MM.1S (cell line): Measurements from ENCODE around the gene FTL.

Experiments used
- DNase-seq: peaks from one replicate; pipeline ENCODE4 v3.0.0-alpha.2; 2015
- H2AFZ ChIP-seq: fragments of 300-600 bp; sonication (generic); 2 replicates; pipeline ENCODE4 v1.6.0; 2016; ENCODE audit warnings: antibody characterized with exemption, low read length
- H3F3A ChIP-seq: fragments of 300-600 bp; sonication (generic); 2 replicates; pipeline ENCODE4 v1.6.1; 2016; ENCODE audit warnings: mild to moderate bottlenecking, antibody characterized with exemption, low read length, moderate library complexity, mixed read lengths; ENCODE audit not compliant: insufficient read depth
- H3K27ac ChIP-seq: fragments of 300-600 bp; sonication (generic); 2 replicates; pipeline ENCODE4 v1.5.1; 2016; ENCODE audit warnings: mild to moderate bottlenecking, low read length
- H3K27me3 ChIP-seq: fragments of 300-600 bp; sonication (generic); replicated peaks from 2 replicates; pipeline ENCODE4 v1.6.0; 2016; ENCODE audit warnings: low read length; ENCODE audit not compliant: insufficient read depth
- H3K36me3 ChIP-seq: fragments of 300-600 bp; sonication (generic); replicated peaks from 2 replicates; pipeline ENCODE4 v1.6.1; 2016; ENCODE audit warnings: mild to moderate bottlenecking, low read length, mixed read lengths; ENCODE audit not compliant: insufficient read depth
- H3K4me1 ChIP-seq: fragments of 300-600 bp; sonication (generic); 2 replicates; pipeline ENCODE4 v1.6.1; 2016; ENCODE audit warnings: low read length, mixed read lengths
- H3K4me2 ChIP-seq: fragments of 300-600 bp; sonication (generic); 2 replicates; pipeline ENCODE4 v1.6.0; 2016; ENCODE audit warnings: low read depth, low read length
- H3K4me3 ChIP-seq: fragments of 300-600 bp; sonication (generic); 2 replicates; pipeline ENCODE4 v1.5.1; 2016; ENCODE audit warnings: low read length, mixed read lengths
- H3K79me2 ChIP-seq: fragments of 300-600 bp; sonication (generic); 2 replicates; pipeline ENCODE4 v1.6.1; 2016; ENCODE audit warnings: mixed run types, low read length, mixed read lengths
- H3K9ac ChIP-seq: fragments of 300-600 bp; sonication (generic); 2 replicates; pipeline ENCODE4 v1.6.1; 2016; ENCODE audit warnings: low read length, mixed read lengths
- H3K9me2 ChIP-seq: fragments of 300-600 bp; sonication (generic); replicated peaks from 2 replicates; pipeline ENCODE4 v1.6.1; 2016; ENCODE audit warnings: mild to moderate bottlenecking, low read length, mixed read lengths; ENCODE audit not compliant: insufficient read depth
- H3K9me3 ChIP-seq: fragments of 300-600 bp; sonication (generic); replicated peaks from 2 replicates; pipeline ENCODE4 v1.6.1; 2016; ENCODE audit warnings: mild to moderate bottlenecking, low read length, mixed read lengths; ENCODE audit not compliant: insufficient read depth
- H4K20me1 ChIP-seq: fragments of 300-600 bp; sonication (generic); 2 replicates; pipeline ENCODE4 v1.6.1; 2016; ENCODE audit warnings: mild to moderate bottlenecking, low read length, moderate library complexity, mixed read lengths; ENCODE audit not compliant: insufficient read depth
- CTCF ChIP-seq: fragments of 300-600 bp; sonication (generic); IDR thresholded peaks from 2 replicates; pipeline ENCODE4 v1.5.1; 2016; ENCODE audit warnings: antibody characterized with exemption, low read length, mixed read lengths
- EZH2 ChIP-seq: fragments of 300-600 bp; sonication (generic); optimal IDR thresholded peaks from 2 replicates; pipeline ENCODE3; 2017; ENCODE audit warnings: low read depth, mild to moderate bottlenecking, antibody characterized with exemption, low read length, mixed read lengths
- EZH2phosphoT487 ChIP-seq: fragments of 300-600 bp; sonication (generic); IDR thresholded peaks from 2 replicates; pipeline ENCODE4 v1.6.1; 2018; ENCODE audit warnings: antibody characterized with exemption, low read length

FTL gene

GRCh38 chr19:48935864-48936263 lies 29.2 kb upstream of the FTL start:
- no peak overlapping the region for H3K27ac ChIP-seq
- H3K9ac ChIP-seq: no peak overlapping the region
- H3K4me3 ChIP-seq: no peak overlapping the region
- DNase-seq: no peak
- H3K4me1 ChIP-seq: 0 out of 2 replicates have a peak, but pooled peaks cover 4% of the 10 kb centered on the region
- no peaks in the 10 kb centered on the region for H3K27me3 ChIP-seq
- H3K79me2 ChIP-seq: no peaks in the 10 kb centered on the region
- no peak overlapping the region for H3K4me2 ChIP-seq
- no peaks in the 10 kb centered on the region for H4K20me1 ChIP-seq
- no peaks in the 10 kb centered on the region for H3F3A ChIP-seq
- TF ChIP-seq CTCF (no peak), EZH2phosphoT487 (no peak), EZH2 (no peak)
- no peak overlapping the region for H2AFZ ChIP-seq
- H3K9me3 ChIP-seq: no peaks in the 10 kb centered on the region
- H3K9me2 ChIP-seq: no peaks in the 10 kb centered on the region
- no peaks in the 10 kb centered on the region for H3K36me3 ChIP-seq

GRCh38 chr19:48938256-48938655 lies 26.9 kb upstream of the FTL start:
- H3K4me2 ChIP-seq: no peak overlapping the region
- no peaks in the 10 kb centered on the region for H4K20me1 ChIP-seq
- H3K9me2 ChIP-seq: no peaks in the 10 kb centered on the region
- H3K9ac ChIP-seq: no peak overlapping the region
- no peaks in the 10 kb centered on the region for H3K79me2 ChIP-seq
- DNase-seq: no peak
- H3K9me3 ChIP-seq: no peaks in the 10 kb centered on the region
- no peaks in the 10 kb centered on the region for H3K27me3 ChIP-seq
- H3K27ac ChIP-seq: no peak overlapping the region
- H3K4me1 ChIP-seq: no peaks in the 10 kb centered on the region
- no peak for TF ChIP-seq EZH2
- TF ChIP-seq CTCF: no peak
- no peak for TF ChIP-seq EZH2phosphoT487
- no peak overlapping the region for H3K4me3 ChIP-seq
- no peak overlapping the region for H2AFZ ChIP-seq
- no peaks in the 10 kb centered on the region for H3K36me3 ChIP-seq
- no peaks in the 10 kb centered on the region for H3F3A ChIP-seq

- no peaks in the 10 kb centered on the region for H4K20me1 ChIP-seq
- H3K79me2 ChIP-seq: no peaks in the 10 kb centered on the region
- DNase-seq: no peak
- no peak overlapping the region for H2AFZ ChIP-seq
- H3K4me2 ChIP-seq: no peak overlapping the region
- H3K36me3 ChIP-seq: no peaks in the 10 kb centered on the region
- H3K9me2 ChIP-seq: no peaks in the 10 kb centered on the region
- no peaks in the 10 kb centered on the region for H3K4me1 ChIP-seq
- no peak overlapping the region for H3K27ac ChIP-seq
- H3K9me3 ChIP-seq: no peaks in the 10 kb centered on the region
- H3F3A ChIP-seq: no peaks in the 10 kb centered on the region
- H3K9ac ChIP-seq: no peak overlapping the region
- H3K27me3 ChIP-seq: no peaks in the 10 kb centered on the region
- TF ChIP-seq CTCF (no peak), EZH2 (no peak), EZH2phosphoT487 (no peak)
- no peak overlapping the region for H3K4me3 ChIP-seq
These were observed 24.2 kb upstream of the FTL start for GRCh38 chr19:48940902-48941301.

- Histone ChIP-seq H3K4me3 (no peak overlapping the region), H3K9ac (no peak overlapping the region), H3K4me2 (no peak overlapping the region), H3K27ac (no peak overlapping the region), H3F3A (no peaks in the 10 kb centered on the region), H3K36me3 (no peaks in the 10 kb centered on the region), H3K27me3 (no peaks in the 10 kb centered on the region), H2AFZ (no peak overlapping the region), H3K9me3 (no peaks in the 10 kb centered on the region), H3K9me2 (no peaks in the 10 kb centered on the region), H3K4me1 (no peaks in the 10 kb centered on the region), H4K20me1 (no peaks in the 10 kb centered on the region), H3K79me2 (no peaks in the 10 kb centered on the region)
- TF ChIP-seq EZH2: no peak
- TF ChIP-seq CTCF: no peak
- TF ChIP-seq EZH2phosphoT487: no peak
- no peak for DNase-seq
These were observed 22.0 kb upstream of the FTL start for GRCh38 chr19:48943081-48943480.
